Measurements from ENCODE around the gene FCHO2.

- TF ChIP-seq CTCF (conservative IDR thresholded peaks at IDR 0.05 in 1 of 2, IDR thresholded peaks at IDR 0.05 in 1 of 2; ENCODE audit: extremely low read depth in 1 of 2, insufficient read depth in 1 of 2, low read depth in 1 of 2, low read length in 2 of 2): no peak
- no peak for TF ChIP-seq EZH2 (IDR thresholded peaks at IDR 0.05; ENCODE audit: borderline replicate concordance, low read length)
These were observed 170.5 kb downstream of the FCHO2 start for GRCh38 chr5:73126381-73126780.

Data from mammary epithelial cell (primary cell).